CD4-positive, alpha-beta T cell treated with Interleukin-2 at 100 ng/mL for 4 hours (primary cell): ENCODE measurements around the gene VEPH1.

Experiments
- DNase-seq: peaks from one replicate; pipeline ENCODE4 v3.0.0-alpha.2; 2020; ENCODE audit warnings: low spot score

The VEPH1 gene

GRCh38 chr3:157259825-157260224 is 243.4 kb downstream of the VEPH1 start:
- no peak for DNase-seq

GRCh38 chr3:157257101-157257500 is 246.1 kb downstream of the VEPH1 start:
- no peak for DNase-seq

GRCh38 chr3:157255797-157256196 is 247.4 kb downstream of the VEPH1 start:
- no peak for DNase-seq

DNA sequence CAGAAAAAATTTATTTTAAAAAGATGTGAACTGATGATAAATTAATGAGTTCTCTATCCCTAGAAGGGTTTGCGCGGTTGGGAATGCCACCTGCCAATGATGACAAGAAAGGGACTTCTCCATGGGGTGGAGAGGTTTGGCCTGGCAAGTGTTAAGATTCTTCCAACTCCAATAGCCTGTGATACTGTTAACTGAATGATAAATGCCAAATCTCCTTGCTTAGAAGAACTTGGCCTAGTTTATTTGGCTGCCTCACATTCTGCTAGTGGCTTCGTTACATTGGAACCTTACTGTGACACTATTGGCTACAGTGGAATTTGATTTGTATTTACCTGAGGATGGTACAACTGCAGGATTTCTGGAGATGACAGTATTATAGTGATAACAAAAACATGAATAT is 251.5 kb downstream of the VEPH1 start:
- DNase-seq: no peak

DNA sequence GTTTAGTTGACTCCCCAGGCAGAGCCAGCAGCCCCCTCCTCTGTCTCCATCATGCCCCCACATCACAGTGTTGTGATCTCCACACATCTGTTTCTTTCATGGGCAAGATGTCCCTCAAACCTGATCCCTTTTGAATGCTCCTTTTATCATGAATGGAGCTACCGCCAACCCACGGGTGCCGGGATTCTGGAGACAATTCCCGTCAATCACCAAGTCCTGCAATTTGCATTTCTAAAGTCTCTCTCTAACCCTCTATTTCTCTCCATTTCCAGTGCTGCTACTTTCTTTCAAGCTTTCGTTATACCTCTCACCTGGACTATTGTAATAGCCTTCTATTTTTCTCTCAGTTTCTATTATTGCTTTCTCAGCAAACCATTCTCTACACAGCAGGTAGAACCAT is 253.6 kb downstream of the VEPH1 start:
- no peak for DNase-seq

- DNase-seq: no peak
Measured at GRCh38 chr3:157248590-157249422, 254.4 kb downstream of the VEPH1 start.

- no peak for DNase-seq
Measured at GRCh38 chr3:157247391-157247790, 255.8 kb downstream of the VEPH1 start.

DNA sequence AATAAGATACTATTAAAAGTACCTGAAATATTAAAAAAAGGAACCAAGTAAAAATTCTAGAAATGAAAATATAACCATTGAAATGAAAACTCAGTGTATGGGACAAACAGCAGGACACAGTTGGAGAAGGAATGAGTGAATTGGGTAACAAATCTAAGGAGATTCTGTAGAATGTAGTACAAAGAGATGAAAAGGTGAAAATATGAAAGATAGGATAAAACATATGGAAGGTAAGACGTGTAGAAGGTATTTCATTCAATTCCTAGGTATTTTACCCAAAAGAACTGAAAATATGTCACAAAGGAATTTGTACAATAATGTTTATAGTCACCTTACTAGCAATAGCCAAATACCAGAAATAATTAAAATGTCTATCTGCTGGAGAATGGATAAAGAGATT is 260.4 kb downstream of the VEPH1 start:
- no peak for DNase-seq

GRCh38 chr3:157241599-157241998 is 261.6 kb downstream of the VEPH1 start:
- DNase-seq: no peak

DNA sequence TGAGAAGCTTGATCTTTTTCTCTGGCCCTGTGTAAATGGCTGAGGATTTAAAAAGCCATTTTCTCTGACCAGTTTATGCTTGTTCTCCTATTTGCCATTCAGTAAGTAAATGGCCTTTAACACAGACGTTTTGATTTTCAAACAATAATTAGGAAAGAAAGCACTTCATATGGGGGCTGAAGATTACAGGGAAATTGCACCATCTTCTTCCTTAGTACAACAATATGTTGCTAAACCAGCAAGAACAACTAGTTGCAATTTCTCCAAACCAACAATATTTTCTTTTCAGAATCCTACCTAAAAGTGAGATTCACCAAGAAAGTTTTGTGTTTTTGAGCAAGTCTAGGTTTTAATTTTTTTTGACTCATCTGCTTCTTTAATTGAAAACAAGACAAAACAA is 262.8 kb downstream of the VEPH1 start:
- DNase-seq: no peak

- peak; percentile 73 for DNase-seq
Measured at GRCh38 chr3:157239082-157239704, 264.0 kb downstream of the VEPH1 start.

DNA sequence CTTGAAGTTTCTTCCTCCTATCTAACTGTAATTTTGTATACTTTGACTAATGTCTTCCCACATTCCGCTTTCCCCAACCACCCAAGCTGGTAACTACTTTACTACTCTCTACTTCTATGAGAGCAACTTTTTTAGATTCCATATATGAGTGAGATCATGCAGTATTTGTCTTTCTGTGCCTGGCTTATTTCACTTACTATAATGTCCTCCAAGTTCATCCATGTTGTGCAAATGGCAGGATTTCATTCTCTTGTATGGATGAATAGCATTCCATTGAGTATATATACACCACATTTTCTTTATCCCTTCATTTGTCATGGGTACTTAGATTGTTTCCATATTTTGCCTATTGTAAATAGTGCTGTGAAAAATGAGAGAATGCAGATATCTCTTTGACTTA is 264.8 kb downstream of the VEPH1 start:
- no peak for DNase-seq

DNA sequence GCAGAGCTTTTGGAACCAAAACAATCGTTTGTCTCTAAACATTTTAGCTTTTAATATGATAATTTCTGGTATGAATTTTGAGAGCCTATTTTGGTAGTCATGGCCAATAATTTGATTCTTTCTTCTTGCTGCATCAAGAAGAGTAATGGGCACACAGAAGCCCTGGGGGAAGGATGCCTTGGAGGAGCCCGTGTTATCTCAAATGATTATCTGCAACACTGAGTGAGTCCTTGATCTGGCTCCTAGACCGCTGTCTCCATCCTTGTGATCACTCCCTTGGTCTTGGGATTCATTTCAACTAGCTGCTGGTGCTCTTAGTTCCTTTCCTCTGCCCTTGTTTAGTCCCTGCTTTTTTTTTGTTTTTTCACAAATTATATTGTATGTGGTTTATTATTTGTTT is 265.3 kb downstream of the VEPH1 start:
- no peak for DNase-seq

DNA sequence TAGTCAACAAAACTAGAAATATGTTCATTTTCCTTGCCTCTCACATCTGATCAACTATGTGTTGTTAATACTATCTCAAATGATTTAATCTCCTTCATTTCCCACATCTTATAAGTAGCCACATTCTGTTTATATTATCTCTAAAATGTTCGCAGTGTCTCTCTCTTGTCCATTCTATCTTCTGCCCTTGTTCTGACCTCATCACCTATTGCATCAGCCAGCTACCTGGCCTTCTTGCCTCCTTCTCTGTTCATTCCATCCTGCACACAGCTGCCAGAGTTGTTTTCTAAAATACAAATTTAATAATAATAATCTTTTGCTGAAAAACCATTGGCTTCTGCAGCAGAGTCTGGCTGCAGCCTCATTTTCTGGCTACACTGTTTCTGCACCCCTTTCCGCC is 267.9 kb downstream of the VEPH1 start:
- DNase-seq: no peak

DNA sequence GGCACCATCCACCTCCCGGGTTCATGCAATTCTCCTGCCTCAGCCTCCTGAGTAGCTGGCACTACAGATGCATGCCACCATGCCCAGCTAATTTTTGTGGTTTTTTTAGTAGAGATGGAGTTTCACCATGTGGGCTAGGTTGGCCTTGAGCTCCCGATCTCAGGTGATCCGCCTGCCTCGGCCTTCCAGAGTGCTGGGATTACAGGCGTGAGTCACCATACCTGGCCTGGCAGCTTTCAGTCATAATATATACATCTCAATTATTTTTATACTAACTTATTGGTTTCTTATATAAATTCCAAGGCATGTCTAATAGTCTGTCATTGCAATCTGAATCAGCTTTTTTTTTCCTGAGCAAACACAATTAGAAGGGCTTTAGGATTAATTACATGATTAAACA is 269.3 kb downstream of the VEPH1 start:
- DNase-seq: no peak

DNA sequence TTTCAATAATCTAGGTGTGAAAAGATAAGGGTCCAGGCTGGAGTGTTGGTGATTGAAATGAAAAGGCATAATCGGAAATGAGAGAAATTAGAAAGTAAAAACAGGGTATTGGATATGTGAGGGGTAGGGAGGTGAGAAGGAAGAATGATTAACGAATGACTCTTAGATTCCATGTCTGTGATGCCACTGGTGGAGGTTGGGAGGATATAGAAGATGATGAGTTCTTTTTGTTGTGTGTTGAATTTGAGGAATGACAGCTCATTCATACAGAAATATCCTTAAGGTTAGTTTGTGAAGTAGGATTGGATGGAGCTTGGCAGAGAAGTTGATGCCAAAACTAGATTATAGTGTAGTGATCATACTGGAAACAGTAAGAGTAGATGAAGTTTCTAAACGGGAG is 271.1 kb downstream of the VEPH1 start:
- DNase-seq: no peak

DNA sequence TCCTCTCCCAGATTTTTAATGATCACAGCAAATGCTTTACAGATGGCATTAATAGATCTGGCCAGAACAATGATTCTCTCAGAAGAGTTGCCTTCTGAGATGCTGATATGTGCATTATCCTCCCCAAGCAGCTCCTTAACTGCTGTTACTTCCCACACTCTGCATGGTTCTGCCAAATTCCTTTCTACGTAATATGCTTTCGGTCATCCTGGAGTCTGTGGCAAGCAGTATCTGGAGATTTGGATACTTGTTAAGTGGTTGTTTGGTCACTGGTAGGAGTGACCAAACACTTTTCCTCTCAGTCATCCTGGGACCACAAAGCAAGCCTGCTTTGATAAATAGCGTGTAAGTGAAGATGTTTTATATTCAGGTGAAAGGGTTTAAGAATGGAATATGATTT is 272.1 kb downstream of the VEPH1 start:
- no peak for DNase-seq

DNA sequence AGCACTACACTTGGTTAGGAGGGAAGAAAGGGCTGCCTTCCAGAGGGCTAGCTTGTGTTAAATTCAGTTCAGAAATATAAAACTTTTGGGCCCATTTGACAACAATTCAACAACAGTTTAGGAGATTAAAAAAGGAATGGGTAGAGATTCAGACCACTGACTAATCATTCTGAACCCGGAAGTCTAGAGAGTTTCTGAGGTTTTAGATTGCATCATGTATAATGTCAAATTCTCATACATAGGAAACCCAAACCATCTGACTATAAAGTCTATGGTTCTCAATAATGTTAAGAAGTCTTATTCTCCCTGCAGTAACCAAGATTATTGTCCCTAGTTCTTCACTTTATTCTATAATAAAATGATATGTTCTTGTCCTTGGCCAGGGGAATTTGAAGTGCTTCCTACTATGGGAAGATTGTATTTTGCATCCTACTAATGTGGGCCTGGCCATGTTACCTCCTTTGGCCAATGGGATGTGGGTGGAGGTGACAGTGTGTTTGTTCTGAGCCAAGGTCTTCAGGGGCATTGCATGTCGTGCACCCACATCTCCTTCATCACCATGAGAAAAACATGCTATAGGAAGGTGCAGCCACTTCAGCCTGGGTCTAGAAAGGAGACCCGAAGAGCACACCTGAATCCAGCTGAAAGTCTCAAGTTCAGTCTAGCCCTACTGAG is 276.9 kb downstream of the VEPH1 start:
- no peak for DNase-seq

DNA sequence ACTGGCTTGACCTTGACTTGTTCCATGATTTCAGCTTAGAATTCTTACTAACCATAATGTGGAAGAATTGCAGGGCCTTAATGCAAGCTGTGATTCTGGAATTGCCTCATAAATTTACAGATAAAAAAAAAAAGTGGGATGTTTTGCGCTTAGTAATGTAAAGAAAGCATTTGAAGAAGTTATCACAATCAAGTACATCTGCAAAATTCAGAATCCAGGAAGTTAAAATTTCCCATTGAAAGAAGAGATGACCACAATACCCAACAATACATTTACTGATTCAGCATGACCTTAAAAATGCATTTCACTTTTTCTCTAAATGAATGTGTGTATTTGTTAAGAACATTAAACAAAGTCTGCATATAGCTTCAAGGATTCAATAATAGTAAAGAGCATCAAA is 278.2 kb downstream of the VEPH1 start:
- DNase-seq: no peak

GRCh38 chr3:157220883-157221282 is 282.3 kb downstream of the VEPH1 start:
- no peak for DNase-seq

GRCh38 chr3:157220211-157220610 is 283.0 kb downstream of the VEPH1 start:
- DNase-seq: no peak

GRCh38 chr3:157219215-157219614 is 284.0 kb downstream of the VEPH1 start:
- DNase-seq: no peak
